Astrocyte (in vitro differentiated cells and primary cell): ENCODE data around the gene CAMK2B.

Experiments
- CTCF ChIP-seq: IDR thresholded peaks from 2 replicates; pipeline ENCODE4 v1.5.1; 2011; ENCODE audit warnings: low read depth, mild to moderate bottlenecking, inconsistent platforms, low read length, moderate library complexity; ENCODE audit not compliant: insufficient read depth
- EZH2 ChIP-seq: IDR thresholded peaks from 2 replicates; pipeline ENCODE4 v1.6.1; 2012; ENCODE audit warnings: mild to moderate bottlenecking, low read length, inconsistent platforms; ENCODE audit not compliant: insufficient read depth

DNA sequence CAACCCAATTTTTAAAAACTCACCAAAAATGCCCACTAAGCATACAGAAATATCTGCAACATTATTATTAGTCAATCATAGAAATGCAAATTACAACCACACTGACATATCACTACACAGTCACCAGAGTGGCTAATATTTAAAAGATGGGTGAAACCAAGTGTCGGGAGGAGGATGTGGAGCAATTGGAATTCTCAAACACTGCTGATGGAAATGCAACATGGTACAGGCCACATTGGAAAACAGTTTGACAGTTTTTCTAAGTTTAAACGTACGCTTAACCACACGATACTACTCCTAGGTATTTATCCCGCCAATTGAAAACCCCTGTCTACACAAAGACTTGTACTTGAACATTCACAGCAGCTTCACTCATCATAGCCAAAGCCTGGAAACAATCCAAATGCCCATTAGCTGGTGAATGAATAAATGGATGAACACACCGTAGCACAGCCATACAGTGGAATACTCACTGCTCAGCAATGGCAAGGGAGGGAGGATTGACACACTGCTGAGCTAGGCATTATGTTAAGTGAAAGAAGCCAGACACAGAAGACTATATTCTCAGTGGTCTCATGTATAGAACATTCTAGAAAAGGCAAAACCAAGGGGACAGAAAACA is 152.5 kb downstream of the CAMK2B start:
- TF ChIP-seq CTCF (no peak), EZH2 (no peak)
